Naive thymus-derived CD8-positive, alpha-beta T cell (primary cell): ENCODE measurements around the gene PFN2. TPM values are rescaled to one million over a fixed set of nuclear protein-coding genes. Genes with fewer than 3 reads are reported as not detected.
A peak's percentile ranks its signal among the peaks of the same experiment; 100 is the strongest.
"Not testable (repeated sequence)": the region's sequence is repeated elsewhere in the genome, so short reads cannot be mapped to it uniquely, and the experiment has no call there.

Experiments used
- ATAC-seq, 2 donors: fragments of 150-1000 bp; cut with Tn5 transposase in 1 of 2; sonication (Bioruptor Pico), chemical (Tn5 transposase) in 1 of 2; 1 replicate in 1 of 2; 2 replicates in 1 of 2; pipeline ENCODE4 v1.10.0; 2021; ENCODE audit warnings: mild to moderate bottlenecking in 2 of 2, moderate library complexity in 2 of 2
- POLR2A ChIA-PET: fragments of 350-600 bp; sonication (Branson Sonifier 250); formaldehyde crosslinking; loops from one replicate; lab custom pipeline; 2021; ENCODE audit warnings: antibody characterized with exemption; lab: Charles Lee
- DNase-seq, 10 donors: peaks; one replicate each; pipeline versions ENCODE4 v3.0.0 to v3.0.0-alpha.2; 2020 to 2022
- H3K27ac Mint-ChIP-seq, 10 donors: one replicate each; pipeline ENCODE4 v1.8.0; 2020 to 2022; ENCODE audit warnings: mild to moderate bottlenecking in 10 of 10, mixed read lengths in 10 of 10, moderate library complexity in 4 of 10, inconsistent platforms in 1 of 10
- H3K27me3 Mint-ChIP-seq, 5 donors: one replicate each; pipeline ENCODE4 v1.8.0; 2021 to 2022; ENCODE audit warnings: mixed read lengths in 5 of 5
- H3K36me3 Mint-ChIP-seq, 3 donors: one replicate each; pipeline ENCODE4 v1.8.0; 2020 to 2022; ENCODE audit warnings: mixed read lengths in 3 of 3, mild to moderate bottlenecking in 2 of 3, inconsistent platforms in 1 of 3
- H3K4me1 Mint-ChIP-seq, 4 donors: one replicate each; pipeline ENCODE4 v1.8.0; 2021 to 2022; ENCODE audit warnings: mixed read lengths in 4 of 4
- H3K4me3 Mint-ChIP-seq, 10 donors: one replicate each; pipeline ENCODE4 v1.8.0; 2020 to 2022; ENCODE audit warnings: mild to moderate bottlenecking in 10 of 10, mixed read lengths in 10 of 10, moderate library complexity in 6 of 10, inconsistent platforms in 1 of 10
- H3K9me3 Mint-ChIP-seq, 9 donors: one replicate each; pipeline ENCODE4 v1.8.0; 2020 to 2022; ENCODE audit warnings: mixed read lengths in 9 of 9, mild to moderate bottlenecking in 3 of 9, inconsistent platforms in 1 of 9, moderate library complexity in 1 of 9
- polyA plus RNA-seq, 3 donors: library from polyadenylated mRNA; unstranded; fragments of 300-500 nt; fragmentation: Illumina TruSeq; gene quantifications; one replicate each; pipeline ENCODE4 v1.2.3, GENCODE V29; 2021
- total RNA-seq, 8 experiments: library from RNA in 2 of 8; stranded (reverse) in 2 of 8; gene quantifications; one replicate each; pipeline ENCODE4 v1.2.3 and lab custom pipeline; 2021 to 2026

PFN2 gene
- total and polyA plus RNA-seq, 5 experiments from 2014 or later: 8.9 to 23.4 (median 12.7) TPM

DNA sequence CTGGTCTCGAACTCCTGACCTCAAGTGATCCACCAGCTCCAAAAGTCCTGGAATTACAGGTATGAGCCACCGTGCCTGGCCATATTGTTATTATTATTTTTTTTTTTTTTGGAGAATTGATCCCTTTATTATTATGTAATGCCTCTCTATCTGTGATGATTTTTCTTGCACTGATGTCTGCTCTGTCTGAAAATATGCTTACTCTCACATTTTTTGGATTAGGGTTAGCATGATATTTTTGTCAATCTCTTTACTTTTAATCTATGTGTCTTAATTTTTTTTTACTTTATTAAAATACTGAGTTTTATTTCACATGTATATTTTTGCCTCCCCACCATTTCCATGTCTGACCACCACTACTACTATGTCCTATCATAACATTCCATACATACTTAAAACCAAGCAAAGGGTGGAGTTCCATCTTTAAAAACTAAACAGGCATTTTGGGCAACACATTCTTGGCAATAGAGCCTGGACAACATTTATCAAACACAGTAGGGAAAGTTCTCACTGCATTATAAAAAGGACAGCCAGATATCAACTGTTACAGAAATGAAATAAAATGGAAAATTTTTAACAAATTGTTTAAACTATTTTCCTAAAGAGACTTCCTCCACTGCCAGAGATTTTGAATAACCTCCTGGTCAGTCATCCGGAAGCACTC, 32.2 kb downstream of the PFN2 start:
- peaks cover 0 to 15% (median 0%) of the 10 kb centered on the region in 9 donors for H3K9me3 Mint-ChIP-seq
- H3K4me3 Mint-ChIP-seq, ATAC-seq, H3K27ac Mint-ChIP-seq, DNase-seq, H3K27me3 Mint-ChIP-seq, POLR2A ChIA-PET: not testable (repeated sequence)
- peaks cover 25 to 68% (median 32%) of the 10 kb centered on the region in 3 donors for H3K36me3 Mint-ChIP-seq
- H3K4me1 Mint-ChIP-seq: peaks cover 9 to 23% (median 14%) of the 10 kb centered on the region in 4 donors

- Mint-ChIP-seq H3K4me3 (no peak overlapping the region), H3K27ac (peak overlapping the region in 1 of 10 donors; percentile 2), H3K9me3 (peaks cover 0 to 12% (median 3%) of the 10 kb centered on the region in 9 donors), H3K36me3 (peaks cover 19 to 66% (median 29%) of the 10 kb centered on the region in 3 donors), H3K27me3 (no peaks in the 10 kb centered on the region), H3K4me1 (peaks cover 8 to 19% (median 14%) of the 10 kb centered on the region in 4 donors)
- POLR2A ChIA-PET: no interaction called here
- DNase-seq (peak in 8 of 10 donors; percentile 3 to 61 (median 28)), ATAC-seq (no peak)
Observed at GRCh38 chr3:149936812-149937230, 33.9 kb downstream of the PFN2 start.

DNA sequence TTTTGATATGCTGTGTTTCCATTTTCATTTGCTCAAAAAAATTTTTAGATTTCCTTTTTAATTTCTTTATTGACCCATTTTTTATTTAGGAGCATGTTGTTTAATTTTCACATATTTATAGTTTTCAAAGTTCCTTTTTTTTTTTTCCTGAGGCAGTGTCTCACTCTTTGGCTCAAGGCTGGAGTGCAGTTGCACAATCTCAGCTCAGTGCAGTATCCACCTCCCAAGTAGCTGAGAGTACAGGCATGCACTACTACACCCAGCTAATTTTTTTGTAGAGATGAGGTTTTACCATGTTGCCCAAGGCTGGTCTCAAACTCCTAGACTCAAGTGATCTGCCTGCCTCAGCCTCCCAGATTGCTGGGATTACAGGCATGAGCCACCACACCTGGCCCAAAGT, 36.2 kb downstream of the PFN2 start:
- peaks cover 9 to 17% (median 14%) of the 10 kb centered on the region in 4 donors for H3K4me1 Mint-ChIP-seq

DNA sequence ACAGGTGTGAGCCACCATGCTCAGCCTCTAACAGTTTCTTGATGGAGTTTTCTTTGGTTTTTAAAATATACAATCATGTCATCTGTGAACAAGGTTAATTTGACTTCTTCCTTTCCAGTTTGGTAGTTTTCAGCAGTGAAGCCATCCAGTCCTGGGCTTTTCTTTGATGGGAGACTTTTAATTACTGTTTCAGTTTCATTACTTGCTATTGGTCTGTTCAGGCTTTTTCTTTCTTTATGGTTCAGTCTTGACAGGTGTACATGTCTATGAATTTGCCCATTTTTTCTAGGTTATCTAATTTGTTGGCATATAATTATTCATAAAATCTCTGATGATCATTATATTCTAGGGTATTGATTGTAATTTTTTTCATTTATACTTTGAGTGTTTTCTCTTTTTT, 36.8 kb downstream of the PFN2 start:
- Mint-ChIP-seq H3K9me3 (peaks cover 0 to 15% (median 6%) of the 10 kb centered on the region in 9 donors), H3K4me3 (no peak overlapping the region), H3K27me3 (no peaks in the 10 kb centered on the region), H3K27ac (peak overlapping the region in 1 of 10 donors; percentile 0), H3K4me1 (peaks cover 4 to 13% (median 10%) of the 10 kb centered on the region in 4 donors), H3K36me3 (peaks cover 20 to 62% (median 39%) of the 10 kb centered on the region in 3 donors)
- ATAC-seq (no peak), DNase-seq (no peak)
- POLR2A ChIA-PET: interaction anchor here (0.7 kb wide), 1 partner anchor 363 kb away, joined by 3 read pairs; no protein-coding TSS in a partner anchor

More for the DNA sequence above, 36.2 kb downstream of the PFN2 start:
- POLR2A ChIA-PET: no interaction called here
- no peak overlapping the region for H3K4me3 Mint-ChIP-seq
- peaks cover 0 to 15% (median 6%) of the 10 kb centered on the region in 9 donors for H3K9me3 Mint-ChIP-seq
- DNase-seq (no peak), ATAC-seq (no peak)
- peak overlapping the region in 1 of 10 donors; percentile 24 for H3K27ac Mint-ChIP-seq
- H3K27me3 Mint-ChIP-seq: no peaks in the 10 kb centered on the region
- H3K36me3 Mint-ChIP-seq: peaks cover 25 to 62% (median 38%) of the 10 kb centered on the region in 3 donors

DNA sequence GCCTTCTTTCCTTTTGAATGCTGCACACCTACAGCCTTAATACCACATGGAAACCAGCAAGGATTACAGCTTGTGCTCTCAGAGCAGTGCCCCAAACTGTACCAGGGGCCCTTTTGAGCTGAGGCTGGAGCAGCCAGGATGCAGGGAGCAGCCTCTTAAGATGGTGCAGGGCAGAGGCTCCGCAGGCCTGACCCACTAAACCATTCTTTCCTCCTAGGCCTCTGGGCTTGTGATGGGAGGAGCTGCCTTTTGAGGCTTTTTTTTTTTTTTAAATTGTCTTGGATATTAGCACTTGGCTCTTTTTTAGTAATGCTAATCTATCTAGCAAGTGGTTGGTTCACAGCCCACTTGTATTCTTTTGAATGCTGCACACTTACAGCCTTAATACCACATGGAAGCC, 37.7 kb downstream of the PFN2 start:
- H3K9me3 Mint-ChIP-seq: peaks cover 0 to 15% (median 6%) of the 10 kb centered on the region in 9 donors
- no peaks in the 10 kb centered on the region for H3K27me3 Mint-ChIP-seq
- DNase-seq (no peak), ATAC-seq (no peak)
- H3K4me1 Mint-ChIP-seq: peaks cover 4 to 13% (median 10%) of the 10 kb centered on the region in 4 donors
- H3K27ac Mint-ChIP-seq: no peak overlapping the region
- no peak overlapping the region for H3K4me3 Mint-ChIP-seq
- peaks cover 20 to 61% (median 43%) of the 10 kb centered on the region in 3 donors for H3K36me3 Mint-ChIP-seq
- POLR2A ChIA-PET: interaction anchor here (0.6 to 0.7 kb wide), 2 partner anchors 364 to 1463 kb away, joined by 3 read pairs; no protein-coding TSS in a partner anchor

DNA sequence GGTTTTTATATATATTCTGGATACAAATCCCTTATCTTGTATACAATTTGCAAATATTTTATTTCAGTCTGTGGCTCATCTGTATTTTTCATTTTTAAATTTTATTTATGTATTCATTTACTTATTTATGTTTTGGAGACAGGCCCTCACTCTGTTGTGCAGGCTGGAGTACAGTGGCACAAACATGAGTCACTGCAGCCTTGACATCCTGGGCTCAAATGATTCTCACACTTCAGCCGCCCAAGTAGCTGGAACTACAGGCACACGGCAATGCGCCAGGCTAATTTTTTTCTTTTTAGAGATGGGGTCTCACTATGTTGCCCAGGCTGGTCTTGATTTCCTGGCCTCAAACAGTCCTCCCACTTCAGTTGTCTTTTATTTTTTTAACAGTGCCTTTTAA, 50.6 kb downstream of the PFN2 start:
- no peak for ATAC-seq
- POLR2A ChIA-PET: no interaction called here
- no peak for DNase-seq
- Mint-ChIP-seq H3K36me3 (peaks cover 6 to 50% (median 32%) of the 10 kb centered on the region in 3 donors), H3K27me3 (no peaks in the 10 kb centered on the region), H3K27ac (no peak overlapping the region), H3K4me1 (peaks cover 0 to 4% (median under 1%) of the 10 kb centered on the region in 4 donors), H3K9me3 (no peaks in the 10 kb centered on the region), H3K4me3 (no peak overlapping the region)

GRCh38 chr3:149919509-149919908, 51.2 kb downstream of the PFN2 start:
- ATAC-seq (no peak), DNase-seq (no peak)
- H3K4me3 Mint-ChIP-seq: no peak overlapping the region
- H3K27me3 Mint-ChIP-seq: no peaks in the 10 kb centered on the region
- no peak overlapping the region for H3K27ac Mint-ChIP-seq
- peaks cover 6 to 56% (median 32%) of the 10 kb centered on the region in 3 donors for H3K36me3 Mint-ChIP-seq
- peaks cover 0 to 4% (median under 1%) of the 10 kb centered on the region in 4 donors for H3K4me1 Mint-ChIP-seq
- no peaks in the 10 kb centered on the region for H3K9me3 Mint-ChIP-seq
- POLR2A ChIA-PET: no interaction called here

- Mint-ChIP-seq H3K4me3 (no peak overlapping the region), H3K4me1 (peaks cover 0 to 4% (median under 1%) of the 10 kb centered on the region in 4 donors), H3K27me3 (no peaks in the 10 kb centered on the region), H3K9me3 (no peaks in the 10 kb centered on the region), H3K27ac (no peak overlapping the region), H3K36me3 (peaks cover 11 to 65% (median 41%) of the 10 kb centered on the region in 3 donors)
- ATAC-seq: no peak
- DNase-seq: no peak
- POLR2A ChIA-PET: no interaction called here
Observed at GRCh38 chr3:149917124-149917667, 53.5 kb downstream of the PFN2 start.

Other genes with a start within 250 kb of the PFN2 start
- gene COMMD2, start 218.4 kb downstream of the PFN2 start, total RNA-seq: 10 to 100 TPM; 43.7 to 47.5 TPM
- 10 to 100 TPM; 64.9 to 84.2 (median 69.1) TPM for gene COMMD2, start 218.4 kb downstream of the PFN2 start, polyA plus RNA-seq
- not detected for gene ANKUB1, start 178.3 kb downstream of the PFN2 start, total RNA-seq
- not detected for gene ANKUB1, start 178.3 kb downstream of the PFN2 start, polyA plus RNA-seq
- gene RNF13, start 157.7 kb downstream of the PFN2 start, total RNA-seq: 10 to 100 TPM; 75.8 to 84.1 TPM
- 100 to 1,000 TPM in 2 of 3 donors, 10 to 100 TPM in 1; 81.4 to 136 (median 132) TPM for gene RNF13, start 157.7 kb downstream of the PFN2 start, polyA plus RNA-seq